Activated T-cell treated with anti-CD3 and anti-CD28 coated beads, Interleukin-2, amount 50 U/mL, for 48 hours (primary cell): Measurements from ENCODE around the gene NOS1AP.
"Not testable (repeated sequence)": the region's sequence is repeated elsewhere in the genome, so short reads cannot be mapped to it uniquely, and the experiment has no call there.

Experiments used
- DNase-seq, 2 experiments: peaks; one replicate each; pipeline ENCODE4 v3.0.0-alpha.2; 2020

NOS1AP gene

DNA sequence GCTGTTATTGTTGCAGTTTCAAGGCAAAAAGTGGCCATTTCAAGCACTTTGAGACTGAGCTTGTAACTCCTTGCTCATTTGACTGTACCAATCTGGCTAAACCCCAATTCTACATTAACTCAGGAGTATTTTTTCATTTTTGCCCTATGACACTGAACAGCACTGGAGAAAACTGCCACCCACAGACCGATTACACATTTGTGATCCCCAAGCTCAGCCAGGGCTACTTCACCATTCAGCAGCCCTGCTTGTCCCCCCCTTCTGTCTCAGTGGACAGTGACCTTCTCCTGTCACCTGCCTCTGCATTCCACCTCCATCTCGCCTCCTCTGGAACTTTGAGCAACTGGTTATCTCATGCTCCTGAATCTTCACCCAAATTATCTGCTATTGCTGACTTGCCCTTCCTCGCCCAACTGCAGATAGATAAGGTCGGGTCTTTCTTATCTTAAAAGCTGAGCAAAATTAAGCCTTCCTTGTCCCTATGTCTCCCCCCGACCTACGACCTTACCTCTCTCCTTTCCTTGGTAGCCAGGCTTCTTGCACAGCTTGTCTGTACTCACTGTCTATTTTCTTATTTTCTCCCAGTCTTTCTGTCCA, 281.9 kb downstream of the NOS1AP start:
- DNase-seq, result no peak

DNA sequence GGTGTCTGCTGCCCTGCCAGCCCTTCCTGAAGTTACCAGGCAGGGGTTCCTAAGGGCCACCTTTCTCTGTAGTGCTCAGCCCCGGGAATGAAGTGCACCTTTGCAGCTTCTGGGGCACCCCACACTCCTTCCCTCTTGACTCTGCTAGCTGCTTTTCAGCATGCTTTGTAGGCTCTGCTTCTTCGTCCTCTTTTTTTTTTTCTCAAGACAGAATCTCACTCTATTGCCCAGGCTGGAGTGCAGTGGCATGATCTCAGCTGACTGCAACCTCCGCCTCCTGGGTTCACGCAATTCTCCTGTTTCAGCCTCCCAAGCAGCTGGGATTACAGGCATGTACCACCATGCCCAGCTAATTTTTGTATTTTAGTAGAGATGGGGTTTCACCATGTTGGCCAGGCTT, 282.4 kb downstream of the NOS1AP start:
- not testable (repeated sequence) for DNase-seq

DNA sequence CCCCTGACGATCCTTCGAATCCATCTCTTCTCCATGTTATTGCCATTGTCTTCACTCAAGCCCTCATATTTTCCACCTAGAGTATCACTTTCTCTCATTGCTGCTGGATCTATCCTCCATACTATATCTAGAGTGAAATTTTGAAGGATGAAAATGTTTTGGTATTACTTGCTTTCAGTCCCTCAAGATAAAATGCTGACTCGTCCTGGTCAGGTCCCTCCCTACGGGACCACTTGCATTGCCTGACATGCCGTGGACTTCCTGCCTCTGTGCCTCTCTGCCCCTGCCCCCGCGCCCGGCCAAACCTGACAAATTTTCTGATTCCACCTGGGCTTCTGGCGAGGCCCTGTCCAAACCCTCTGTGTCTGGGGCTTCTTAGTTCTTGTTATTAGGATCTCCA, 283.6 kb downstream of the NOS1AP start:
- DNase-seq, result no peak

DNA sequence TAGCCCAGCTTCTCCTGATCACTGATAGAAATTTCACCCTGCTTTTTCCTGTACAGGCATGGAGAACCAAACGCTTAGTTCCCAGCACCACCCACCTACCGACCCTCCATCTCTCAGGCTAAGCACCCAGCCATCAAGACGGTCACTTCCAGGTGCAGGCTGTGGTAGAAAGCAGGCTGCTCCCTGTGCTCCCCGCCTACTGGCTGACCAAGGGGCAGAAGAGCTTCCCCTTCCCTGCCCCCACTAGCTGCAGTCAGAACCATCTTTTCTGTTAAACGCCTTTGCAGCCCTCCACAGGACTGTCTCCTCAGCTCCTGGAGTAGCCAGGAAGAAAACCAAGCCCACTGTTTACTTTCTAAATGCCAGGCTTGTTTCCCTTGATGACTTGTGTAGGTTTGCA, 284.2 kb downstream of the NOS1AP start:
- DNase-seq, result no peak

DNA sequence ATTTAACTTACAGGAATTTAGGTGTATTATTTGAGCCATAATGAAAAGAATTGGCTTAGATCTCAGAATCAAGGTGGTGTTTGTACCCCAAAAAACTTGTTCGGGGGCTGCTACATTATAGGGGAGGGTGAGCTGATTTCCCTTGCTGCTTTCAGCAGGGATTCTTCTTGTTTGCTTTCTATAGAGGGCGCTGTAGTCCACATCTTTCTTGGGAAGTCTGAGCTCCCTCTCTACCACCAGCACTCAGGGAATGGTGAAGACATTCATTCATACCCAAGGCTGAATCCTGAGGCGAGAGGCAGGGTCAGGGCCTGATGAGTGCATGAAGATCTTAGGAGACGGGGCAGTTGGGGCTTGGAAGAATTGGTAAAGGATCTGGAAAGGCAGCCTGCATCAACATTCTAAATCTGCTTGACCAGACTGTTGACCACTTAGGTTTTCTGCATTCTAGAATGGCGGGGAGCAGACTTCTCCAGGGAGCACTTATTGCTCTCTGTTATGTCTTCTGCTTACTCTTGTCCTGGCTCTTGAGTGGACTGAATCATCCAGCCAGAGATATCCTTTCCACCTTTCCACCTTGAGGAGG, 288.3 kb downstream of the NOS1AP start:
- DNase-seq, result no peak

DNA sequence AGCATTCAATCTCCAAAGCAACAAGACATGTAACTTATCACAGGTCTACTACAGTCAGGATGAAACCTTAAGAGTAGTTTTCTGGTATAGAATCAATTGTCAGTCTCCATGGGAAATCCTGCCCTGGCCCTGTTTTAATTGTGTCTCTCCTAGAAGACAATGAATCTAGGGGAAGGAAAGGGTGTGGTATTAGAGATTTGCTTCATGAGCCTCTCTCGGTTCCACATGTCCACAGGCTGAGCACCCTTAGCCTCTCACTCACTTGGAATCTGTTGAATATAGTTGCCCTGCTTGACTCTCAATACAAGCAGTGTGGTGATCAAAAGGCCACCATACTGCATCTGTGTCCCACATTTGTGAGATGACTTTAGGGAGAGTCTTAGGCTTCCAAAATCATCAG, 289.4 kb downstream of the NOS1AP start:
- DNase-seq, result no peak

DNA sequence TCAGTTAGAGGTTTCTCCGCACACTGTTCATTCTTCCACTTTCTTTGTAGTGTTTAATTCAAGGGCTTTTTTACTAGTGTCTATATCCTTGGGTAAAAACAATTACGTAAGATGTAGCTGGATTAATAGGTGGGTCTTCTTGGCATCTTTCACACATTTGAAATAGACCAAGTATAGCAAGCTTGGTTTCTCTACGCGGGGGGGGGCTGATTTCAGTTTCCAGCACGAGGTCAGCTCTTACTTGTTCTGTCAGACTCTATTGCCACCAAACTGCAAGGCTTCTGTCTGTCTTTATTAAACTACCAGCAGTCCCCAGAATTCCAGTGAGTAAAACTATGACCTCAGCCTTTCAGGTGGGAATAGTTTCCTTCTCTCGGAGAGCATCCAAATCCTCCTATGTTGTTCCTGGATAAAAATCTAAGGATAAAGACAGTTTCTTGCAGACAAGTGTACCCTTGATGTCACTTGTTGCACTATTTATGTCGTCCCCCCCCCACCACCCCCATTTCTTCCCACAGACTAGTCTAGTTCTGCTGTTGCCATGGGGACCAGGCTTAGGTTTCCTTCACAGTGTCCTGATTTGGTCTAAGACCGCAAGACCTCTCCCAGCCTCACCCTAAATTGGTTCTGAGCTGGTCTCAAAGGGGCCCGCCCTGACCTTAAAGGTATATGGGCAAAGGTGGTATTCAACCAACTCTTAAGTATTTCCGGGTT, 290.2 kb downstream of the NOS1AP start:
- no peak for DNase-seq

DNA sequence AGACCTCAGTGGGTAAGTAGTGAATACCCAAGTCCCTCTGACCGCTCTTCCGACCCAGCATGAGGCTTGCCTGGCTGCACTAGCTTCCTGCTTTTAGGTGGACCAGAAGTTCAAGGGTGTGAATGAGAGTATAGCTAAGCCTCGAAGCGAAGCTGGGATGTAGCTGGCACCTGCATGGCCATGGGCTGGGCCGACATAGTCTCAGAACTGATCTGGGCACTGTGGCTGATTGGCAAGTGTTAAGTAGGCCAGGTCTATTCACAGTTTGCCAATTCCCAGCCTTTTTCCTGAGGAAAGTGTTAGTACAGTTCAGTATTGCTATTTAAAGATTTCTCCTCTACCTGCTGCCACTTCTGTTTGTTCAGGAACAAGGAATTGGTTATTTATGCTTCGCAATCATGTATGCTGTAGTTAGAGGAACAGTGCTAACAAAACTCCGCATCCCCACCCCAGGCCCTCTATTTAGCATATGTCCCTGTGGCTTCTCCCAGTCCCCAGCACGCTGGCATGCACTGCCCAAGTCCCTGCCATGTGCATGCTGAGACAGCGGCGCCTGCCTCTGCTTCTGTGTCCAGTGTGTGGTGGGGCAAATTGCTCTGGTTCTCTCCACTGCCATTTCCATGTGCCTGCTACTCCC, 290.9 kb downstream of the NOS1AP start:
- no peak for DNase-seq

DNA sequence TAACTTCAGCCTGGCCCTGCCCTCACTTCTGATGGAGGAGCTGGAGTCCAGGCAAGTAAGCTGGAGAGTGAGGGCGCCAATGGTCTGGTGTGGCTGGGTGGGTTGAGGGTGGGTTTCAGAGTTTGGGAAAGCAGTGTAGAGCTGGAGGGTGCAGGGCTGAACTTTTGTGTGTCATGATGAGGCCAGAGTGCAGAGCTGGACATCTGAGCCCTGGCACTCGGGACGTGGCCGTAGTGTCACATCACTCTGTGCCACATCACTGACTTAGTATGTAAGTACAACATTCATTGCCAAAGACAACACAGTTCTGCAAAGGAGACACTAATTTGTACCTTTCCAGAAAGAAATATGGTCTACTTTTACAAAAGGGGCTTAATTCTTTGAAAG, 291.4 kb downstream of the NOS1AP start:
- DNase-seq, result no peak

DNA sequence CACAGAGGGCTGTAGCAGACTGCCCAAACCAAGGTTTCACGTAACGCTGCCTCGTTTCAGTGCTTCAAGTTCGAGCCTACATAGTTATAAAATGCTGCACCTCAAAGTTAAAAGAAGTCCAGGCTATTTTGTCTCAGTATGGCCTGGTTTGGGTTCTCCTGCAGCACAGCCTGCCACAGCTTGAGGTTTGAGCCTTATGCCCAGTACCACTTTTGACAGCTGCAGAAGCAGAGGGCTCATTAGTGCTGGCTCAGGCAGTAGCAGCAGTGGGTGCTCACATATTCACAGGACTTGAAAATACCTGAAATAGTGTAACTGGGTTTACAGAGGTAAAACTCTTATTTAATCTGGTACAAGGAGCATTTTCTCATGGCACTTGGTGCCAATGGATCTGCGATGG, 291.9 kb downstream of the NOS1AP start:
- DNase-seq, result no peak

DNA sequence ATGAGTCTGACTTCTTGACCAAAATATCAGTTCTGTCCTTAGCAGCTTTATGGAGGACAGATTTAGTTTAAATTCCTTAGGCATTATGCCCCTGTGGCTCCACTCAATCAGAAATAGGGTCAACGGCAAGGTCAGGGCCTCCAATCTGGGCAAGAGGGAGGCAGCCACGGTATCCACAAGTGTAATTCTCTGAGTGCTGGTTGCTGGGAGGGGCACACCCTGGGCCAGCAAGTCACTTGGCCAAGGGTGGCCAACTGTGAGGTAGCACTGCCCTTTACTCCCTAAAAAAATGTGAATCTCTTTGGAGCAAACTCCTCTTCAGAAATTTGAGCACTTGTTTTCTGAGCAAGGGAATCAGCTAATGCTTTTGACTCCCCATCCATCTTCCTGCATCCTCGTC, 294.3 kb downstream of the NOS1AP start:
- no peak for DNase-seq

DNA sequence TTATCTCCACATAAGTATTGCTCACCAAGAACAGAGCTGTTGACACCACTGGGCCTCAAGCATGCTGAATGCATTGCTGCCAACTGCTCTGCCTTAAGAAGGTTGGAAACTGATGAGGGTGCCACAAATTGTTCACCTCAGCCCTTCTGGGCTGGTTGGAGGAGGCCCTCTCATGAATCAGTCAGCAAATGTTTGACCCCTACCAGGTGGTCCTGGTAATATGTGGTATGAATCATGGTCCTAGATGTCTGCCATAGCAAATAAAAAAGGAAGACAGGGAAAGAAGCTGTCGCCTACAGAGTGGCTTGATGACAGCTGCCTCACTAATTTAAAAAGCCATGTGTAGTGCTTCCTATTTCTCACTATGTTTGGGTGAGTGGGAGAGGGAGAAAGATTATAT, 295.0 kb downstream of the NOS1AP start:
- no peak for DNase-seq

DNA sequence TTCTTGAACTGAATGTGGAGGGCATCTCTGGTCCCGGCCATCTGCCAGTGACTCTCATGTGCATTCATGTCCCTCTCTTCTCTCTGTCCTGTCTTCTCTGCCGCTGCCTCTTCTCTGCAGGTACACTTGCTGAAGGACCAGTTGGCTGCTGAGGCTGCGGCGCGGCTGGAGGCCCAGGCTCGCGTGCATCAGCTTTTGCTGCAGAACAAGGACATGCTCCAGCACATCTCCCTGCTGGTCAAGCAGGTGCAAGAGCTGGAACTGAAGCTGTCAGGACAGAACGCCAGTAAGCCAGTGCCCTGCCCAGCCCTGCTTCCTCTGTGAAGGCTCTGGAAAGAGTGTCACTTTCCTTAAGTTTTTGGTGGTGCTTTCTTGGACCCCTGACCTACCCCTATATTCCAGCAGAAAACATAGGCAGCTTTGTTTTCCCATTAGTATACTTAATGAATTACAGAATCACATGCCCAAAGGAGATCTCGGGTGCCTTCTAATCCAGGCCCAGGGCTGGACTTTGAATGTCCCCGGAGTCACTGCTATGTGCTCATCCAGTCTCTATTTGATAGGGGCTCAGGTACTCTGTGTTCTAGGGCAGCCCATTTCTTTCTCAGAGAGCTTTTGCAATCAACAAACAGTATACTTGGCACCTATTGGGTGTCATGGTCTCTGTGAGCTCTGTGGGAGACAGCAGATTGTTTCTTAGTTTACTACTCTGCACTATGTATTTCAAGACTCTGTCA, 296.0 kb downstream of the NOS1AP start:
- no peak for DNase-seq

DNA sequence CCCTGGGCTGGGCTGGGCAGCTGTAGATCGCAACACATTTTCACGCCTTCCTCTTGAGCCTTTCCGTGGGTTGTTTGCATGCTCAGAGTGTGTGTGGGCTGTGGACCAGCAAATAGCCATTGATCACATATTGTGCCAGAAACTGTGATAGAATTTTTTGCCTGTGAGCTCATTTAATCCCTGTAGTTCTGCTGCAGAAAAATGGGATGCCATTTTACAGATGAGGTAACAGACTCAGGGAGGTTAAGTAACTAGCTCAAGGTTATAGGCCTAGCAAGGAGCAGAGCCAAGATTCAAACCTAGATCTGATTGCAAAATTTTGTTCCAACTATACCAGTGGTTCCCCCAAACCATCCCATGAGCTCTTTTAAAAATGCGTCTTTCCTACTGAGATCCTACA, 296.7 kb downstream of the NOS1AP start:
- DNase-seq, result no peak

DNA sequence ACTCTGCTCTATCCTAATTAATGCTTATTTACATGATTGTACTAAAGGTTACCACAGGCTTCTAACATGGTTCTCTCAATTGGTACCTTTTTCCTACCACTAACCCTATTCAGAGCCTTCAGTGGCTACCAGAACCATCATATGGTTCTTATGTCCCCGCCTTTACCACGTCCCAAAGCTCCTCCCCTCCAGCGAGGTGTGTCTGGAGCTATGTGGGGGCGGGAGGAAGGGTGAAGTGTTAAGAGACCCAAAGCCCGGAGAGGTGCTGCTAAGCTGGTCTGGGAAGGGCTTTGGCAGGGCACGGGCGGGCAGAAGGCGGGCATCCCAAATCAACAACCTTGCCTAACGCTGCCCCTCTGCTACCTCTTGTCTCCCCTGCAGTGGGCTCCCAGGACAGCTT, 297.2 kb downstream of the NOS1AP start:
- no peak for DNase-seq

DNA sequence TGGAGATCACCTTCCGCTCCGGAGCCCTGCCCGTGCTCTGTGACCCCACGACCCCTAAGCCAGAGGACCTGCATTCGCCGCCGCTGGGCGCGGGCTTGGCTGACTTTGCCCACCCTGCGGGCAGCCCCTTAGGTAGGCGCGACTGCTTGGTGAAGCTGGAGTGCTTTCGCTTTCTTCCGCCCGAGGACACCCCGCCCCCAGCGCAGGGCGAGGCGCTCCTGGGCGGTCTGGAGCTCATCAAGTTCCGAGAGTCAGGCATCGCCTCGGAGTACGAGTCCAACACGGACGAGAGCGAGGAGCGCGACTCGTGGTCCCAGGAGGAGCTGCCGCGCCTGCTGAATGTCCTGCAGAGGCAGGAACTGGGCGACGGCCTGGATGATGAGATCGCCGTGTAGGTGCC, 297.6 kb downstream of the NOS1AP start:
- no peak for DNase-seq

DNA sequence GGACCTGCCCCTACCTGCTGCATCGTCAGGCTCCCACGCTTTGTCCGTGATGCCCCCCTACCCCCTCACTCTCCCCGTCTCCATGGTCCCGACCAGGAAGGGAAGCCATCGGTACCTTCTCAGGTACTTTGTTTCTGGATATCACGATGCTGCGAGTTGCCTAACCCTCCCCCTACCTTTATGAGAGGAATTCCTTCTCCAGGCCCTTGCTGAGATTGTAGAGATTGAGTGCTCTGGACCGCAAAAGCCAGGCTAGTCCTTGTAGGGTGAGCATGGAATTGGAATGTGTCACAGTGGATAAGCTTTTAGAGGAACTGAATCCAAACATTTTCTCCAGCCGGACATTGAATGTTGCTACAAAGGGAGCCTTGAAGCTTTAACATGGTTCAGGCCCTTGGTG, 298.3 kb downstream of the NOS1AP start:
- no peak for DNase-seq

DNA sequence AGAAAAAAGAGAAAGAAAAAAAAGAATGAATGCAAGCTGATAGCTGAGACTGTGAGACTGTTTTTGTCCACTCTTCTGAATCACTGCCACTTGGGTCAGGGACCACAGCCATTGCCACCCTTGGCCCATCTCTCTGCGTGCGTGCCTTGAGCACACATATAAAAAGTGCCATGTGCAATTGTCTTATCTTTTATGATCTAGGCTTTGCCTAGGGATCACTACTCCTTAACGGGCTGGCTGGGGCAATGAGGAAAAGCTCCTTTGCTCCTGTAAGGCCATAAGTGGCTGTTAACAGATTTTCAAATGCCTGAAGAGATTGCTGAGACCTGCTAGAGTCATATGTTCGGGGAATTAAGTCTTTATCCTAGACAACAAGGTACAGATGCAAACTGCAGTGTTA, 299.0 kb downstream of the NOS1AP start:
- DNase-seq, result no peak

DNA sequence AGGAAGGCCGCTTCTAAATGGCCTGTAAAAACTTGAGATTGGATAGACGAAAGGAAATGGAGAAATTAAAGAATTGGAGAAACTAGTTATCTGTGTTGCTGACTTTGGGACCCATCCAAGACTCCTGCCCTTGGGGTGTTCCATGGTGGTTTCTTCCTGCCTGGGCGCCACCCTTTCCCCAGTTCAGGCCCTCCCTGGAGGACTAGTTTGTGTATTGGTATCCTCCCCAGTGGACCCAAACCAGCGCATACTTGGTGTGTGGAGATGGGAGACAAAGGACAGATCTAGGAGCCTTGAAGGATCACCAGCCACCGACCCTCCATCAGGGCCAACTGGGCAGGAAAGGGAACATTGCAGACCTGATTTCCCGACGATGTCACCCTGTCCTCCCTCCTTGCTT, 300.1 kb downstream of the NOS1AP start:
- DNase-seq, result no peak

DNA sequence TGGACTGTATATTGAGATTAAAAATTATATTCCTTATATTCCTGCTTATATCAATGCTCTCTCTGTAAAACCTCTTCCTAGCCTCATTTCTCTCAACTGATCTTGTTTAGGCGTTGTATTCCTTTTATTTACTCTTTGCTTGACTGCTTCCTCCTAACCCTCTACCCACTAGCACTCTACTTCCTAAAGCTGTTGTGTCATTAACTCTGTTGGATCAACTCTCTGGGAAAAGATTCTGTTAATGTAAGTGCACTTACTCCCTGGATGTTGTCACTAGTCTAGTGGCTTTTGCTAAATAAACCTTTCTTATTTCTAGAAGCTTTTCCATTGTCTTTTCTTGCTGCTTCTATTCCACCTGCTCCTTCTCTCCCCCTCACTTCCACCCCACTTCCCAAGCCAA, 300.7 kb downstream of the NOS1AP start:
- no peak for DNase-seq

DNA sequence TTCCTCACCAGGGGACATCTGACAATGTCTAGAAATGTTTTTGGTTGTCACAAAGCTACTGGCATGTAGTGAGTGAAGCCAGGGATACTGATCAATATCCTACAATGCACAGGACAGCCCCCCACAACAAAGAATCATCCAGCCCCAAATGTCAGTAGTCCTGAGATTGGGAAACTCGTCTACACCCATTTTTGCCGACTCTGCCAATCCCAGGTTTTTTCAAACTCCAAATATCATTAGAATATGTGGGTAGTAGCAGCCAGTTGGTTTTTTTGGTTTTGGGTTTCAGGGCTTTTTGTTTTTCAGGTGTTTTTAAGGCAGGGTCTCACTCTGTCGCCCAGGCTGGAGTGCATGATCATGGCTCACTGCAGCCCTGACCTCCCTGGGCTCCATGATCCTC, 301.2 kb downstream of the NOS1AP start:
- DNase-seq, result no peak

DNA sequence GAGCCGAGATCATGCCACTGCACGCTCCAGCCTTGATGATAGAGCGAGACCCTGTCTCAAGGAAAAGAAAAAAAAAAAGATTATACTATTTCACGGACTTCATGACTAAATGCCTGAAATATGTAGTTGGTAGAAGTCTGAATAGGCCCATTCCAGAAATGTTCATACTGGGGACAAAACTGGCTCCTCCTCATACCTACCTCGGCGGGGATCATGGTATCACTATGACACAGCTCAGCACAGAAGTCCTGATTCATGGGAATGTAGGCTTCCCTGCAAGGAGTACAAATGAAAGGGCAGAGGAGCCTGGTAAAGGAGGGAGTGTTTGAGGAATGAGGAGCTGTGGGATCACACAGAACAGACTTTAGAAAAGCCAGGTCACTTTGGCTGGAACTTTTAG, 302.1 kb downstream of the NOS1AP start:
- DNase-seq, result no peak
